ENCODE results near the gene GLB1L3. TPM values are rescaled to one million over a fixed set of nuclear protein-coding genes. Genes with fewer than 3 reads are reported as not detected.

The GLB1L3 gene
- total RNA-seq, 4 donors from 2014 or later = not detected

DNA sequence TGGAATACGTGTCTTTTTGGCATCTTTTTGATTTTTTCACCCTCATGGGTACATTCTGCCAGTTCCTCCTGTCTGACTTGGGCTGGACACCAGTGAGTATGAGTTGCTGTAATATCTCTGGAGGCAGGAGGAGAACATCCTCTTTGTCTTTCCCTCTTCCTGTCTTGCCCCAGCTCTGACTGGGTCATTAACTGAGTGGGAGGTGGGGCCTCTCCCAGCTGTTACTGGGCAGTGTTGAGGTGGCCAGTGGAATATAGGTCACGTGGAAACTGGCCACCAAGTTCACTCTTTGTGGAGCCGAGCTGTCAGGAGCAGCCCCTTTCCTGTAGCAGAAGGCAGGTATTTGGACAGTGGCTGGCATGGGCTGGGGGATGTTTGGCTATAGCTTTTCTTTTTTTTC is 57.8 kb downstream of the GLB1L3 start:
- TF ChIP-seq POLR2A (IDR thresholded peaks at IDR 0.05) = no peak
- TF ChIP-seq, protein P1, sequence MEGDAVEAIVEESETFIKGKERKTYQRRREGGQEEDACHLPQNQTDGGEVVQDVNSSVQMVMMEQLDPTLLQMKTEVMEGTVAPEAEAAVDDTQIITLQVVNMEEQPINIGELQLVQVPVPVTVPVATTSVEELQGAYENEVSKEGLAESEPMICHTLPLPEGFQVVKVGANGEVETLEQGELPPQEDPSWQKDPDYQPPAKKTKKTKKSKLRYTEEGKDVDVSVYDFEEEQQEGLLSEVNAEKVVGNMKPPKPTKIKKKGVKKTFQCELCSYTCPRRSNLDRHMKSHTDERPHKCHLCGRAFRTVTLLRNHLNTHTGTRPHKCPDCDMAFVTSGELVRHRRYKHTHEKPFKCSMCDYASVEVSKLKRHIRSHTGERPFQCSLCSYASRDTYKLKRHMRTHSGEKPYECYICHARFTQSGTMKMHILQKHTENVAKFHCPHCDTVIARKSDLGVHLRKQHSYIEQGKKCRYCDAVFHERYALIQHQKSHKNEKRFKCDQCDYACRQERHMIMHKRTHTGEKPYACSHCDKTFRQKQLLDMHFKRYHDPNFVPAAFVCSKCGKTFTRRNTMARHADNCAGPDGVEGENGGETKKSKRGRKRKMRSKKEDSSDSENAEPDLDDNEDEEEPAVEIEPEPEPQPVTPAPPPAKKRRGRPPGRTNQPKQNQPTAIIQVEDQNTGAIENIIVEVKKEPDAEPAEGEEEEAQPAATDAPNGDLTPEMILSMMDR (IDR thresholded peaks at IDR 0.05 in 4 of 5, conservative IDR thresholded peaks at IDR 0.05 in 1 of 5) = no peak
- Histone ChIP-seq H3K27ac (no peak overlapping the region), H3K9me3 (no peaks in the 10 kb centered on the region), H3K4me3 (no peak overlapping the region), H3K36me3 (no peaks in the 10 kb centered on the region), H3K4me1 (peaks cover 0 to 13% of the 10 kb centered on the region in 2 donors), H3K27me3 (peaks cover 0 to 6% (median 2%) of the 10 kb centered on the region in 3 donors)
- in situ Hi-C loops (cut with MboI; ENCODE audit: low sequenced_read_pairs in 4 of 4) = no loop called here
- DNase-seq (no peak), ATAC-seq (no peak)
- intact Hi-C loops (cut with DNase I; ENCODE audit: low total_unique reads) = loop anchor here (10.0 kb wide), 2 partner anchors 109 to 299 kb away; partner anchors contain the start of genes NCAPD3 and VPS26B

DNA sequence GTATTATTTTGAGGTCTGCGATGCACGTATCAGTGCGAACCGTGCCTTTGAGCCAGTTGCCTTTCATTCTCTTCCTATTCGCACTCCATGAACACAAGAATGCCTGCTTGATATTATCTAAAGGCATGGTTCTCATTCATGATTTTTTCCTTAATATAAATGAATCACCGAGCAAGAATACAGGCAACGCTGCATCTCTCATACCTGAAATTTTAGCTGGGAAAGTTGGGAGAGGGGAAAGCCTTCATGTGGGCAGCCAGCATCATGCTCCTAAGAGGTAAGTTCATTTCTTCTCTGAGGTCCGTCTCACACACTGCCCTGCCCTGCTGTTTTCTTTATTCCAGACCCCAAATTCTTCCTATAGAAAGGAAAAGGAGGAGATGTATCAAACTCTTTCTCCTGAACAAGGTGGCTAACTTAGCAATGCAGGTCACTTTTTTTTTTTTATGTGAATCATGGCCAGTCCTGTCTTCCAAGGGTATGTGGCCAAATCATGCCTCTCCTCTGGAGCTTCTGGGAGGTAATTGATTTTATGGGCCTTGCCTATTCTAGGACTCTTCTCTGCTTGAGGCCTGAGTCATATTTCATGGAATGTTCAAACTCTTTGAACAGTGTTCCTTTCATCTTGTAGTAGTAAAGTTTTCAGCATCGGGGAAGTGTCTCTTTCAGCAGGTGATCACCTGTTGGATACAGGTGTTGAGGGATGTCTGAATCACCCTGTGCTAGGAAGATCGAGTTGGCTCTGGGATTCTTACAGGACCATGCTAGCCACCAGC is 58.8 kb downstream of the GLB1L3 start:
- DNase-seq (no peak), ATAC-seq (no peak)
- H3K27me3 ChIP-seq = peaks cover 0 to 6% (median 2%) of the 10 kb centered on the region in 3 donors
- intact Hi-C loops (cut with DNase I; ENCODE audit: low total_unique reads) = loop anchor here (10.0 kb wide), 2 partner anchors 110 to 300 kb away; partner anchors contain the start of genes NCAPD3 and VPS26B
- no peaks in the 10 kb centered on the region for H3K9me3 ChIP-seq
- no peak overlapping the region for H3K4me3 ChIP-seq
- H3K4me1 ChIP-seq = peaks cover 0 to 13% of the 10 kb centered on the region in 2 donors
- H3K27ac ChIP-seq = no peak overlapping the region
- H3K36me3 ChIP-seq = no peaks in the 10 kb centered on the region
- in situ Hi-C loops (cut with MboI; ENCODE audit: low sequenced_read_pairs in 4 of 4) = no loop called here
- TF ChIP-seq POLR2A (IDR thresholded peaks at IDR 0.05) = no peak
- TF ChIP-seq, protein P1 (IDR thresholded peaks at IDR 0.05 in 4 of 5, conservative IDR thresholded peaks at IDR 0.05 in 1 of 5) = no peak

DNA sequence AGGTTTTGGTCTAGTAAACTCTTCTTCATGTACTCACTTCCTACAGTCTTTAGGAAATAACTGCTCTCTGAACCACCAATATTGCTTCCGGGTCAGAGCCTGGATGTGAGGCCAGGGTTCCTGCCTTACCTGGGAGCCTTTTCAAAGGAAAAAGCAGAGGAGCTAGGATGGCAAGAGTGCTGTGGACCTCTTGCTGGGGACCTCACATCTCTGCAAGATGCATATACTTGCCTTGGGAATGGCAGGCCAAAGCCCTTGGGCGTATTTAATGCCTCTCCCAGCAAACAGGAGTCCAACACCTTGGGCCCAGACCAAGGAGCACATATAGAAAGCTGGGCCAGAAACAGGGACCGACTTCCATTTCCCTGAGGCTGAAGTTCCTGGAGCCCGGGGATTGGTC is 60.9 kb downstream of the GLB1L3 start:
- Histone ChIP-seq H3K4me3 (no peak overlapping the region), H3K9me3 (no peaks in the 10 kb centered on the region), H3K27ac (no peak overlapping the region), H3K36me3 (no peaks in the 10 kb centered on the region), H3K27me3 (peaks cover 0 to 6% (median 2%) of the 10 kb centered on the region in 3 donors), H3K4me1 (peaks cover 0 to 5% of the 10 kb centered on the region in 2 donors)
- intact Hi-C loops (cut with DNase I; ENCODE audit: low total_unique reads) = loop anchor here (10.0 kb wide), 2 partner anchors 112 to 302 kb away; partner anchors contain the start of genes NCAPD3 and VPS26B
- in situ Hi-C loops (cut with MboI; ENCODE audit: low sequenced_read_pairs in 4 of 4) = no loop called here
- no peak for ATAC-seq
- TF ChIP-seq POLR2A (IDR thresholded peaks at IDR 0.05) = no peak
- TF ChIP-seq, protein P1 (IDR thresholded peaks at IDR 0.05 in 4 of 5, conservative IDR thresholded peaks at IDR 0.05 in 1 of 5) = no peak
- DNase-seq = no peak

DNA sequence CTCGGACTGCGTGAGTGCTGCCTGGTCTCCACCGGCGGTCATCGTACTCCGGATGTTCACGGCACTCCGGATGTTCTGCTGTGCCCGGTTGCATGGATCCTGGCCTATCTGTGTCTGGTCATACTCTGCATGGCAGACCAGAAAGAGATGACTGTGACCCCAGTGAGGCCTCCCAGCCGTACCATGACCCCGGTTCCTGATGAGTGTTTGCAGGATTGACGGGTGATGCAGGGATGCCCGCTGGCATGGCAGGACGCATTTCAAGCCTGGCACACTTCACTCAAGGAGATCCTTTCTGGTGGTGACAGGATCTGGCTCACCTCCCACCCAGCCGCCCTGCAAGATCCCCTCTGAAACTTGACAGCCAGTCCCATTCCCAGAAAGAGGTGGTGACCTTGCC is 61.9 kb downstream of the GLB1L3 start:
- no peak for TF ChIP-seq POLR2A (IDR thresholded peaks at IDR 0.05)
- TF ChIP-seq, protein P1 (IDR thresholded peaks at IDR 0.05 in 4 of 5, conservative IDR thresholded peaks at IDR 0.05 in 1 of 5) = no peak
- intact Hi-C loops (cut with DNase I; ENCODE audit: low total_unique reads) = loop anchor here (10.0 kb wide), 2 partner anchors 113 to 303 kb away; partner anchors contain the start of genes NCAPD3 and VPS26B
- no peaks in the 10 kb centered on the region for H3K4me1 ChIP-seq
- no peaks in the 10 kb centered on the region for H3K9me3 ChIP-seq
- H3K36me3 ChIP-seq = no peaks in the 10 kb centered on the region
- no peak overlapping the region for H3K4me3 ChIP-seq
- ATAC-seq (no peak), DNase-seq (no peak)
- H3K27me3 ChIP-seq = peaks cover 0 to 6% (median 2%) of the 10 kb centered on the region in 3 donors
- no peak overlapping the region for H3K27ac ChIP-seq
- in situ Hi-C loops (cut with MboI; ENCODE audit: low sequenced_read_pairs in 4 of 4) = no loop called here

Data from gastrocnemius medialis (tissue), 4 donors.